Measurements from ENCODE around the gene DPYSL4. TPM values are rescaled to one million over a fixed set of nuclear protein-coding genes. Genes with fewer than 3 reads are reported as not detected.

DPYSL4 gene
- total and polyA plus RNA-seq, 2 experiments from 2014 or later = 2.1 to 4.1 TPM

DNA sequence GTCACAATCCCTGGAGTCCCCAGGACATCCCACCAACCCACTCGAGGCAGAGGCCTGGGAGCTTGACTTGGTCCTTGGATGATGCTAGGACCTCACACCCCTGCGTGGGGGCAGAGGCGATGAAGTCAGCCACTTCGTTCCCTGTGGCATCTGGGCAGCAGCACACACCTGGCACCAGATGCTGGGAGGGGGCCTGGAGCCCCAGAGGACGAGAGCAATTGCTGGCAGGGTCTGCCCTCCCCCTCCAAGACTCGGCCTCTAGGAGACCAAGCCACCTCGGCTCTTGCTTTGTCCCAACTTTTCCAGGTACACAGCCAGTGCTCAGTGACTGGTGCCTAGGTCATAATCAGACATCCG is 39.1 kb downstream of the DPYSL4 start:
- 87% methylated on average over 8 of the region's 8 CpGs for WGBS (ENCODE audit: low lambda C conversion rate, missing lambda C conversion rate)
- Histone ChIP-seq H3K9me3 (ENCODE audit: low read depth) (no peaks in the 10 kb centered on the region), H3K27me3 (no peaks in the 10 kb centered on the region), H4K20me1 (ENCODE audit: insufficient read depth, poor library complexity, severe bottlenecking) (no peaks in the 10 kb centered on the region), H3K4me2 (no peak overlapping the region), H3K36me3 (replicated peaks; ENCODE audit: insufficient read depth, low read depth) (no peaks in the 10 kb centered on the region), H3K27ac (no peak overlapping the region), H3K4me1 (ENCODE audit: insufficient read depth) (peaks cover 4% of the 10 kb centered on the region), H2AFZ (no peak overlapping the region), H3K4me3 (no peak overlapping the region), H3K9me2 (replicated peaks; ENCODE audit: insufficient read depth) (no peaks in the 10 kb centered on the region), H3K79me2 (no peaks in the 10 kb centered on the region)
- TF ChIP-seq EZH2phosphoT487 (IDR thresholded peaks at IDR 0.05; ENCODE audit: low read depth, severe bottlenecking, unreplicated experiment) (no peak), EZH2 (IDR thresholded peaks at IDR 0.05; ENCODE audit: borderline replicate concordance) (no peak)
- TF ChIP-seq, protein P1, sequence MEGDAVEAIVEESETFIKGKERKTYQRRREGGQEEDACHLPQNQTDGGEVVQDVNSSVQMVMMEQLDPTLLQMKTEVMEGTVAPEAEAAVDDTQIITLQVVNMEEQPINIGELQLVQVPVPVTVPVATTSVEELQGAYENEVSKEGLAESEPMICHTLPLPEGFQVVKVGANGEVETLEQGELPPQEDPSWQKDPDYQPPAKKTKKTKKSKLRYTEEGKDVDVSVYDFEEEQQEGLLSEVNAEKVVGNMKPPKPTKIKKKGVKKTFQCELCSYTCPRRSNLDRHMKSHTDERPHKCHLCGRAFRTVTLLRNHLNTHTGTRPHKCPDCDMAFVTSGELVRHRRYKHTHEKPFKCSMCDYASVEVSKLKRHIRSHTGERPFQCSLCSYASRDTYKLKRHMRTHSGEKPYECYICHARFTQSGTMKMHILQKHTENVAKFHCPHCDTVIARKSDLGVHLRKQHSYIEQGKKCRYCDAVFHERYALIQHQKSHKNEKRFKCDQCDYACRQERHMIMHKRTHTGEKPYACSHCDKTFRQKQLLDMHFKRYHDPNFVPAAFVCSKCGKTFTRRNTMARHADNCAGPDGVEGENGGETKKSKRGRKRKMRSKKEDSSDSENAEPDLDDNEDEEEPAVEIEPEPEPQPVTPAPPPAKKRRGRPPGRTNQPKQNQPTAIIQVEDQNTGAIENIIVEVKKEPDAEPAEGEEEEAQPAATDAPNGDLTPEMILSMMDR (IDR thresholded peaks at IDR 0.05; ENCODE audit: poor library complexity) = no peak
- DNase-seq (ENCODE audit: low spot score) = no peak

DNA sequence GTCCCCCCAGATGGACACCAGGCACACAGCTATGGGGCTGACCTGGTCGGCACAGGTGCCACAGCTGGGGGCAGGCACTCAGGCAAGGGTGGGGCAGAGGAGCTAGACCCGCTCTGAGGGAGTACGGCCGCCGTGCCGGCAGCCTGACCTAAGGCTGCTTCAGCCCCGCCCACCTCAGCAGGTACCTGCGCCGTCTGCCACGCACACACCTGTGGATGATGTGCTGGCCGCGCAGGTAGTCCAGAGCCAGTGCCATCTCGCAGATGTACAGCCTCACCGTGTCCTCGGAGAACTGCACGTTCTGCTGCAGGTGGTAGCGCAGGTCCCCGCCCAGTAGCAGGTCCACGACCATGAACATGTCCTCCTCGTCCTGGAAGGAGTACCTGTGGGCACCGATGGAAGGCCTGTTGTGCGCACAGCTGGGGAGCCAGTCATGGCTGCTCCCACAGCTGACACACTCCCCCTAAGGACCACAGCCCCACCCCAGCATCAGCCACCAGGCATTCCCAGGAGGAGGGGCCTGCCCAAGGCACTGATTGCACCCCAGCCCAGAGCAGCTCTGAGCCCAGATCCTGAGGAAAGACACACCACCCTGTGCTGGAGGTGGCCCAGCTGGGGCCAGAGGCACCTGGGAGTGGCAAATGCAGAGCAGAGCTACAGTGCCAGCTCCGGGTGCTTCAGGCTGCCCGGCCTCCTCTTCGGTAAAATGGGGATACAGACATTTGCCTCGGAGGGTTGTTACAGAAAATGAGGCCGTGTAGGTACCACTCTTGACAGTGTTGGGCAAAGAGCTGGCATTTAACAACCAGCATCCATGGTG is 40.0 kb downstream of the DPYSL4 start:
- H3K4me1 ChIP-seq (ENCODE audit: insufficient read depth) = peaks cover 4% of the 10 kb centered on the region
- H3K9me3 ChIP-seq (ENCODE audit: low read depth) = no peaks in the 10 kb centered on the region
- no peak overlapping the region for H3K27ac ChIP-seq
- no peak for DNase-seq (ENCODE audit: low spot score)
- WGBS (ENCODE audit: low lambda C conversion rate, missing lambda C conversion rate) = 93% methylated on average over 27 of the region's 27 CpGs
- no peak overlapping the region for H3K4me3 ChIP-seq
- no peak overlapping the region for H3K4me2 ChIP-seq
- TF ChIP-seq, protein P1 (IDR thresholded peaks at IDR 0.05; ENCODE audit: poor library complexity) = no peak
- no peak for TF ChIP-seq EZH2phosphoT487 (IDR thresholded peaks at IDR 0.05; ENCODE audit: low read depth, severe bottlenecking, unreplicated experiment)
- TF ChIP-seq EZH2 (IDR thresholded peaks at IDR 0.05; ENCODE audit: borderline replicate concordance) = no peak
- H3K36me3 ChIP-seq (replicated peaks; ENCODE audit: insufficient read depth, low read depth) = no peaks in the 10 kb centered on the region
- H4K20me1 ChIP-seq (ENCODE audit: insufficient read depth, poor library complexity, severe bottlenecking) = no peaks in the 10 kb centered on the region
- no peaks in the 10 kb centered on the region for H3K79me2 ChIP-seq
- H3K27me3 ChIP-seq = no peaks in the 10 kb centered on the region
- no peaks in the 10 kb centered on the region for H3K9me2 ChIP-seq (replicated peaks; ENCODE audit: insufficient read depth)
- no peak overlapping the region for H2AFZ ChIP-seq

DNA sequence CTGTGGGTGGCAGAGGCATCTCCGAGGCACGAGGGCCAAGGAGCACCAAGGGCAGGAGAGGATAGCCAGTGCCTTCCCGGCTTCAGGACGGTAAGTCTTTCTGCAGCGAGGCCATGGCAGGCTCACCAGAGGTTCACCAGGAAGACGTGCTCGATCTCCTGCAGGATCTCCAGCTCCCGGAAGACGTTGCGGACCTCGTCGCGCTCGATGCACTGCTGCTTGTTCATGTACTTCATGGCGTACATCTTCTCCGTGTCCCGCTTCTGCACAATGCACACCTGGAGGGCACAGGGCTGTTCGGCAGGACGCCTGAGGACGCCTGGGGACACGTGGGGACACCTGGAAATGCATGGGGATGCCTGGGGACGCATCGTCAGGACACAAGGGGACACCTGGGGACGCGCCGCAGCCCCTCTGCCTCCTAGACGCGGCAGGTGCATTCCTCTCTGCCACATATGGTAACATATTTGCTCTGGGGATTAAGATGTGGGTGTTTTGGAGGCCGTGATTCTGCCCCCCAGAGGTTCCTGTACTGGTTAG is 41.2 kb downstream of the DPYSL4 start:
- no peak overlapping the region for H3K4me3 ChIP-seq
- no peak overlapping the region for H3K4me2 ChIP-seq
- 90% methylated on average over 29 of the region's 29 CpGs for WGBS (ENCODE audit: low lambda C conversion rate, missing lambda C conversion rate)
- H4K20me1 ChIP-seq (ENCODE audit: insufficient read depth, poor library complexity, severe bottlenecking) = no peaks in the 10 kb centered on the region
- no peak for DNase-seq (ENCODE audit: low spot score)
- peaks cover 4% of the 10 kb centered on the region for H3K4me1 ChIP-seq (ENCODE audit: insufficient read depth)
- no peaks in the 10 kb centered on the region for H3K27me3 ChIP-seq
- H3K79me2 ChIP-seq = no peaks in the 10 kb centered on the region
- H3K27ac ChIP-seq = no peak overlapping the region
- no peaks in the 10 kb centered on the region for H3K9me3 ChIP-seq (ENCODE audit: low read depth)
- H3K9me2 ChIP-seq (replicated peaks; ENCODE audit: insufficient read depth) = no peaks in the 10 kb centered on the region
- H3K36me3 ChIP-seq (replicated peaks; ENCODE audit: insufficient read depth, low read depth) = no peaks in the 10 kb centered on the region
- no peak overlapping the region for H2AFZ ChIP-seq
- no peak for TF ChIP-seq EZH2 (IDR thresholded peaks at IDR 0.05; ENCODE audit: borderline replicate concordance)
- TF ChIP-seq, protein P1 (IDR thresholded peaks at IDR 0.05; ENCODE audit: poor library complexity) = no peak
- TF ChIP-seq EZH2phosphoT487 (IDR thresholded peaks at IDR 0.05; ENCODE audit: low read depth, severe bottlenecking, unreplicated experiment) = no peak

All from hepatocyte (in vitro differentiated cells).